HG03342 (cell line): ENCODE measurements around the gene SCG2.

Source experiments
- ATAC-seq: cut with Tn5 transposase; IDR thresholded peaks from one replicate; pipeline ENCODE4 v1.9.1; 2021; ENCODE audit warnings: mild to moderate bottlenecking, moderate library complexity; ENCODE audit not compliant: unreplicated experiment

SCG2 gene, protein sequence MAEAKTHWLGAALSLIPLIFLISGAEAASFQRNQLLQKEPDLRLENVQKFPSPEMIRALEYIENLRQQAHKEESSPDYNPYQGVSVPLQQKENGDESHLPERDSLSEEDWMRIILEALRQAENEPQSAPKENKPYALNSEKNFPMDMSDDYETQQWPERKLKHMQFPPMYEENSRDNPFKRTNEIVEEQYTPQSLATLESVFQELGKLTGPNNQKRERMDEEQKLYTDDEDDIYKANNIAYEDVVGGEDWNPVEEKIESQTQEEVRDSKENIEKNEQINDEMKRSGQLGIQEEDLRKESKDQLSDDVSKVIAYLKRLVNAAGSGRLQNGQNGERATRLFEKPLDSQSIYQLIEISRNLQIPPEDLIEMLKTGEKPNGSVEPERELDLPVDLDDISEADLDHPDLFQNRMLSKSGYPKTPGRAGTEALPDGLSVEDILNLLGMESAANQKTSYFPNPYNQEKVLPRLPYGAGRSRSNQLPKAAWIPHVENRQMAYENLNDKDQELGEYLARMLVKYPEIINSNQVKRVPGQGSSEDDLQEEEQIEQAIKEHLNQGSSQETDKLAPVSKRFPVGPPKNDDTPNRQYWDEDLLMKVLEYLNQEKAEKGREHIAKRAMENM

DNA sequence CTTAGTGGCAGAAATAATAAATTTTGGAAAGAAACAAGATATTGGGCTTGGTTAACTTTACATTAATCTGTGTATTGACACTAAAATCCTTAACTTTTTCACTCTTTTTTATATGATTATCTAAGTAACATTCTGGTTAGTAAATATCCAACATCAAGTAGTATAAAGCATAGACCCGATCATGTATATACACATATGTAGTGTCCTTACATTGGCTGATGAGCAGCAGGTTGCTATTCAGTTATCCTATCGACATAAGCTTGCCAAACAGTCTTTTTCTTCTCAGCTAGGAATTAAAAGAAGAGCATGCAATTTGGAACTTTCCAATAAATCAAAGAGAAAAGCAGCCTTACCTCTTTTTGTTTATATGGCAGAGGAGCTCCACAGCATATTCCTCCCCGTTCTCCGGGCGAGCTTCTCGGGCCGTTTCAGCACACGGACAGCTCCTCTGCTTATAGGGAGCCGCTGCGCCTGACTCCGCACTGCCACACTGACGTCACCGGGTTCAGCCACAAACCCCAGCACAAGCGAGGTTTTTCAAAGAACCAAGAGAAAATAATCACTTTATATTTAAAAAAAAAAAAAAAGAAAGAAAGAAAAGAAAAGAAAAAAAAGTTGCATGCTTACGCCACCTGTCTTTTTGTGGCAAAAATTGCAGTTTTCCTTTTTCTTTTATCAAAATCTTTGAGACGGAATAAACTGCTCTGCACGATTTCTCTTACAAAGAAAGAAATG lies at the start of gene SCG2:
Gene SCG2, minus strand, starts transcription at position 430 of the 735 bp plus-strand sequence. CDS start 3,079 bp downstream, outside the sequence.
- ATAC-seq = peak; percentile 85

- no peak for ATAC-seq
These were observed 47.7 kb upstream of the SCG2 start for GRCh38 chr2:223649554-223650533.

GRCh38 chr2:223648755-223649154 lies 46.6 kb upstream of the SCG2 start:
- no peak for ATAC-seq

GRCh38 chr2:223647258-223647952 lies 45.2 kb upstream of the SCG2 start:
- ATAC-seq = peak; percentile 79

DNA sequence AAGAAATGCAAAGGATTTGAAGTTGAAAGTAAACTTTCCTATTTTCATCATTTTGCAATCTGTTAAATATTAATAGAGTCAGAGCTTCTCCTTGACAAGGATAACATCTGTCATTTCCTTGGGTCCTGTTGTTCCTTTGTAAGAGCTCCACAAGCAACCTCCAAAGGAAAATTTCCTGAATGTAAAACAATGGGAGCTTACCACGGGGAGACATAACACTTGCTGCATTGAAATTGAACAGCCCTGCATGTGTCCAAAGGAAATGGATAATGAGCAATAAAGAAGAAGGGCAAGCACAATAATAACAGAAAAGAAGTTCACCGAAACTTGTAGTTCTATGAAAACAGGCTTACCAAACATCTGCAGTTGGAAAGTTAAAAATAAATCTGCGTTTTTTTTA lies 42.0 kb upstream of the SCG2 start:
- no peak for ATAC-seq

DNA sequence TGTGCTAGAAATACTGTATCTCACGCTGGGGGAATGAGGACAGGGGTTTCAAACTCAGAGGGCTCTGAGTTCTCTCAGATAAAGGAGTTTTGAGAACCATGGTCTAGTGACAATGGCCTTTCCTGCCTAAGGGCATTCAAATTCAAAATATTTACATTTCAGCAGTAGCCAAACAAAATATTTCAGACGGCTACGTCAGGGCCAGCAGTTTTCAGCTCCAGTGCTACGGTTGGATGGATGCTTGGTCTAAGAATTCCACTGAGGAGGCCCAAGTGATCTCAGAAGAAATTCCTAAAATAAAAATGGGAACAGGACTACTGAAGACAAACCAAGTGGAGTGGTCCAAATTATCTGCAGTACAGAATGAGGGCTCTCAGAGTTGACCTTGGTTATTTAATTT lies 41.1 kb upstream of the SCG2 start:
- no peak for ATAC-seq

GRCh38 chr2:223642506-223642905 lies 40.3 kb upstream of the SCG2 start:
- ATAC-seq = no peak

- no peak for ATAC-seq
These were observed 38.9 kb upstream of the SCG2 start for GRCh38 chr2:223641082-223641481.

DNA sequence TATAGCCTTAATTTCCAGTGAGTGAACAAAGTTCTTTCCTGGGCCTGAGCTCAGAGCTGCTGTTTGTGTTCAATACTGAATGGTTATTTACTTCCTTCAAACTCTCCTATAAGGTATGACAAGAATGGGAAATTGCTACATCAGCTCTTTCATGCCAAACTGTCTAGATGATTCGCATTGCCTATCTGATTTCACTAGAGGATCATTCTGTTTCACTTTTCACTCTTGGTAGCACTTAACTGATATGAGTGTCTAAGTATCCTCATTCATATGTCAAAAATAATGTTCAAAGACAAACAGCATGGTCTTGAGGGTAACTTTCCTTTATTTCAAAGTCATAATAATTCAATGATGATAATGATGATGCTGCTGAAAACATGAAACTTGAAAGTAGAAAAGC lies 32.9 kb upstream of the SCG2 start:
- ATAC-seq = no peak

- ATAC-seq = no peak
These were observed 32.1 kb upstream of the SCG2 start for GRCh38 chr2:223634238-223634637.

DNA sequence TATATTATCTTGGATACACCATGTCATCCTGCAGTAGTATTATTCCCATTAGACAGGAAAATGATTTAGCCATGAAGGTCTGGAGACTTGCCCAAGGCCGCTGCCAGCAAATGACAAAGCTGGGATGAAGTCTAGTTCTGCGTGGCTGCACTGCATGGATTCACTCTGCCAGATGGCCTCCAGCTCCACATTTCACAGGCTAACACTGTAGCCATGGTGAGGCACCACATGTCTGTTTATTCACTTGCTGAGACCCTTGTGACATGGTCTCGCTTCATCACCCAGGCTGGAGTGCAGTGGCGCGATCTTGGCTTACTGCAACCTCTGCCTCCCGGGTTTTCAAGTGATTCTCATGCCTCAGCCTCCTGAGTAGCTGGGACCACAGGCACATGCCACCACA lies 31.5 kb upstream of the SCG2 start:
- no peak for ATAC-seq

GRCh38 chr2:223632826-223633225 lies 30.7 kb upstream of the SCG2 start:
- no peak for ATAC-seq

DNA sequence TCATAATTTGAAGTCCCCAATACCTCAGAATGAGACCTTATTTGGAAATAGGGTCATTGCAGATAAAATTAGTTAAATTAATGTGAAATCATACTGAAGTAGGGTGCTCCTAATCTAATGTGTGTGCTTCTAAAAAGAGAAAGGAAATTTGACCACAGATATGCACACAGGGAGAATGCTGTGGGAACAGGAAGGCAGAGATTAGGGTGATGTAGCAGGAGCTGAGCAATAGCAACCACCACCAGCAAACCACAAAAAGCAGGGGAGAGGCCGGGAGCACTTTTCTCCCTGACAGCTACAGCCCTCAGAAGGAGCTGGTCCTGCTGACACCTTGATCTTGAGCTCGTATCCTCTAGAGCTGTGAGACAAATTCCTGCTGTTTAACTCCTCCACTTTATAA lies 24.6 kb upstream of the SCG2 start:
- no peak for ATAC-seq

GRCh38 chr2:223625652-223626051 lies 23.5 kb upstream of the SCG2 start:
- ATAC-seq = no peak

DNA sequence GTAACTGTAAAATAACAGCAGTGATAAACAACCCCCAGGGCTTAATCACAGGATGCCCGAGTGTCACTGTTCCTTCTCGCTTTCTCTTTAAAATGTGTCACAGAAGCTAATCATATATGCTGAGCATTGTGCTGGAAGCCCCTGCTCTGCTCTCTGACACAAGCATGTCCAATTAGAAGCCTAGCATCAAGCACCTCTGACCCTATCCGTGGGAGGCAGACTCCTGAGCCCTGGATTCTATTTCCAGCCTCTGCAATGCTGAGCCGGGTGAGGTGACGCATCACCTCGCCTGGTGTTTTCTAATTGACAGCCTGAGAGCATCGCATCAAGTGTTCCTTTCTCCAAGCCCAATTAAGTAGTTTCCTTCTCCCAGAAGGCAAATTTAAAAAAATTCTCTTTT lies 19.7 kb upstream of the SCG2 start:
- ATAC-seq = no peak

DNA sequence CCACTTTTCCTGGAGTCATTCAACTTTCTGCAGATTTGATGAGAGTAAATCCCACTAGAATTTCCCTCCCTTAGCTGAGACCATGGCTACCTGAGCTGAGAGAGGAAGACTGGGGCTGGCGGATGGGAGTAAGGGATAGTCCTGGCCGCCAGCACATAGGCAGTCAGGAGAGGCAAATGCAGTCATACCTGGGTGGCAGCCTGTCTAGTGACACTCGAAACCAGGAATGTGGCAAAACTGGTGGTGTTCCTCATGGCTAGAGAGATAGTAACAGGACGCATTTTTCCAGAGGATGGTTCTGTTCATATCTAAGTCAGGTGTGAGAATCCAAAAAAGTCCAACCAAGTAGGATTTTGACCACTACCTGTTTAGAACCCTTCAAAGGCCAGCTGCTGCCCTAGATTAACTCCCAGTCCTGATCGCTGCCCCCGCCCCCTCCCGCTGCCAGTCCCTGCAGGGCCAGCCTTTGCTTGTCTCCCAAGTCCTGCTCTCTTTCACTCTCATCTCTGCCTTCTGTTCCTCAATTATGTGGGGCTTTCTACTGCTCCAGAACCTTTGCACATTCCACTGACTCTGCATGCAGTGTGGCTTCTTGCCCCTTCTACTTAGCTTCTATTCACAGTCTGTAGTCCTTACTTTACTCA lies 17.4 kb upstream of the SCG2 start:
- ATAC-seq = no peak

DNA sequence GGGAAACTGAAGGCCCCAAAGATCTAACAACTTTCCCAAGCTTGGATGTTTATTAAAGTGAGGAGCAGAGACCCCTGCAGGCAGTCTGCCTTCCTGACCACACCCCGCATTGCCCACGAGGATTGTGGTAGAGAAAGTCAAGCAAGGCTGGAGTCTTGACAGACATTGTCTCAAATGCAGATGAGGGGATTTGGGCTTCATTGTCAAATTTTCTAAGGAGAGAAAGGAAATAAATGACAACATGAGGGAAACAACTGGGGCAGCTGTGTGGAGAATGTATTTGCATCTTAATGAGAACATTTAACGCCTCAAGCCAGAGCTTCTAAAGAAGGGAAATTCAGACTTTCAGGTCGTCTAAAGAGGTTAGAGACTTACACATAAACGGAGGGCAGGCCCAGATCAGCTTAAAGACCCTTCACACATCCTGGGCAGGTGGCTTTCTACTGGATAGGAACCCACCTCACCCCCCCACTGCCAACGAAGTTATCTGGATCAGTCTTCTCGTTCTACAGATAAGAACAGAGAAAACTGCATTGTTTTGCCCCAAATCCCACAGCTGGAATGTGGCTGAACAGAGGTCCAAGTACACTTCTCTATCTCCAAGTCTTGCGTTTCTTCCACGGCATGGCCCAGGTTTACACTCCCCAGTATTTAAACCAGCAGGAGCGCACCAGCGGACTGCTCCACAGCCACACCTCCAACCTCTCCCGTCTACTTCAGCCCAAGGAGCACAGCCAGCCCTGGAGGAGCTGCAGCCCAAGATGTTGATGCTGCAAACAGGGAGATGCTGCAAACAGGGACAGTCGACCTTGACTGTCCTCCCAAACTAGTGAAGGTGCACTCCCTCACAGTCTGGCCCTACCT lies 16.2 kb upstream of the SCG2 start:
- ATAC-seq = no peak

DNA sequence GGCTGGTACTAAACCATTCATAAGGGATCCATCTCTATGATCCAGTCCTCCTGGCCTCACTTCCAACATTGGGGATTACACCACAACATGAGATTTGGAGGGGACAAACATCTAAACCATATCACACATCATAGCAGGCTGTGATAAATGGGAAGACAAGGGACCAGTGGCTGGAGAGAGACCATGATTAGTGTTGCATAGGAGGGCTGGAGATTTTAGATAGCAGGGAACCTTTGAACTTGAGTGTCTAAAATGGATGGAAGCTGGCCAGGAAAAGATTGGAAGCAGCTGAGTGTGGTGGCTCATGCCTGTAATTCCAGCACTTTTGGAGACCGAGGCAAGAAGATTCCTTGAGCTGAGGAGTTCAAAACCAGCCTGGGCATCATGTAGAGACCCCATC lies 12.4 kb upstream of the SCG2 start:
- no peak for ATAC-seq
